HT-29 (cell line): ENCODE results near the gene GRIN1. TPM values are rescaled to one million over a fixed set of nuclear protein-coding genes. Genes with fewer than 3 reads are reported as not detected.
"Not testable (repeated sequence)": the region's sequence is repeated elsewhere in the genome, so short reads cannot be mapped to it uniquely, and the experiment has no call there.

Source experiments
- DNase-seq: peaks from one replicate; pipeline ENCODE4 v3.0.0-alpha.2; 2015; ENCODE audit warnings: low spot score
- total RNA-seq: library from RNA; depleted of rRNA; stranded (reverse); fragments of >200 nt; shearing (Covaris generic); gene quantifications from 2 replicates; pipeline ENCODE4 v1.2.3, GENCODE V29; 2014

The GRIN1 gene
- total RNA-seq, 1 experiment from 2014 or later = 3.0 TPM

DNA sequence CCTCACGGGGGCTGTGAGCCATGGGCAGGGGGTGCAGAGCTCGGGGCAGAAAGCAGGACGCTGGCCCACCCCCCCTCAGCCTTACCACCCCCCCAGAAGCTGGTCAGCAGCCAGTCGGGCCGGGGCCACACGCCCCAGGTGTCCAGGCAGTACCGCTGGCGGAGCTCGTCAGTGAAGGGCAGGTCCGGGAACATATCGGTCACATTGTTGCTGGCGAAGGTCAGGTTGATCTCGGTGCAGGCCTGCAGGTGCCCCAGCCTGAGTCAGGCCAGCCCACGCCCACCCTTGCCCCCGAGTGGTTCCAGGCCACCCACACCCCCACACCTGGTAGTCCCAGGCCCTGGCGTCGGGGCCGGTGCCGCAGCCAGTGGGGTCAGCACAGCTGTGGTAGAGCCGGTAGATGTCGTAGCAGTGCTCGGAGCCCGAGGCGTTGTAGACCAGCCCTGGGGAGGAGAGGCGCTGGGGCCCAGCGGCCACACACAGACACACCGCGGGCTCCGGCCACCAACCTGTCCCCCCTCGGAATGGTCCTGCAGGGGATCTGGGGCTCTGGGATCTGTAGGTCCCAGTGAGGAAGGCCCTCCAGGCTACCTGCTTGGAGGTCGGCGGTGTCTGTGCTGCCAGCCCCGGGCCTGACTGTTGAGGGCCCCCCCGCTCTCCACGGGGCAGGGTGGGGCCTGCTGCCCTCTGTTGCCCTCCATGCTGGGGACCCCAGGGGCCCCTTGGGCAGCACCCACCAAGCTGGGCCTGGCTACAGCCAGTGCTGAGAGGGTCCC, 27.0 kb upstream of the GRIN1 start:
- no peak for DNase-seq

DNA sequence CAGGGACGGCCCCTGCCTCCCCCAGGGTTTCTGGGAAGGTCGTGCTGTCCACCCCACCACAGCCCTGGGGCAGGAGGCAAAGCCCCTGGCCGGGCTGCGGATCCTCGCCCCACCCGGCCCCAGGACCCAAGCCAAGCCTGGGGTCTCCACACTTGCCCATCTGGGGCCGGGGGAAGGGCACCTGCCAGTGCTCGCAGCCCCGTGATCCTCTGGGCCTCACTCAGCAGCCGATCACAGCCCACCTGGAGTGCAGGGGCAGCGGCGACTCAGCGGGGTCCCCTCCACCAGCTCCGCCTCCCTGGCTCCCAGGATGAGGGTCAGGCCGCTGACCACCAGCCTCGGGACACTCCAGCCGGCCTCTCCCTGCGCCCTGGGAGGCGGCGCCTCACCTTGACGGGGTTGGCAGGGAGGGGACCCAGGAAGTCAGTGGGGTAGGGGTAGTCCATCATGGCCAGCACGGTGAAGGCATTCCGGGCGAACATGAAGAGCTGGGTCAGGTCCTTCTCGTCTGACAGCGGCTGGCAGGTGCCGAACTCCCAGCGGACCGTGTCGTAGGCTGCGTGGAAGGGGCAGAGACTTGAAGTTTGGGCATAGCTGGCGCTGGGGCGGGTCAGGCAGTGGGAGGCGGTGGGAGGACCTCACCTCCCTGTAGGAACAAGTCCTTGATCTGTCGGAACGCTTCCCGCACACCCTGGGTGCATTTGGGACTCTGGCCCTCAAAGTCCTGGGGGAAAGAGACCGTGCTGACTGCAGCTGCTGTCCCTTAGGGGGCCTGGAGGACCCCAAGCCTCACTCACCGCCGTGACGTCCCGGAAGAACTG, 26.2 kb upstream of the GRIN1 start:
- DNase-seq = no peak

DNA sequence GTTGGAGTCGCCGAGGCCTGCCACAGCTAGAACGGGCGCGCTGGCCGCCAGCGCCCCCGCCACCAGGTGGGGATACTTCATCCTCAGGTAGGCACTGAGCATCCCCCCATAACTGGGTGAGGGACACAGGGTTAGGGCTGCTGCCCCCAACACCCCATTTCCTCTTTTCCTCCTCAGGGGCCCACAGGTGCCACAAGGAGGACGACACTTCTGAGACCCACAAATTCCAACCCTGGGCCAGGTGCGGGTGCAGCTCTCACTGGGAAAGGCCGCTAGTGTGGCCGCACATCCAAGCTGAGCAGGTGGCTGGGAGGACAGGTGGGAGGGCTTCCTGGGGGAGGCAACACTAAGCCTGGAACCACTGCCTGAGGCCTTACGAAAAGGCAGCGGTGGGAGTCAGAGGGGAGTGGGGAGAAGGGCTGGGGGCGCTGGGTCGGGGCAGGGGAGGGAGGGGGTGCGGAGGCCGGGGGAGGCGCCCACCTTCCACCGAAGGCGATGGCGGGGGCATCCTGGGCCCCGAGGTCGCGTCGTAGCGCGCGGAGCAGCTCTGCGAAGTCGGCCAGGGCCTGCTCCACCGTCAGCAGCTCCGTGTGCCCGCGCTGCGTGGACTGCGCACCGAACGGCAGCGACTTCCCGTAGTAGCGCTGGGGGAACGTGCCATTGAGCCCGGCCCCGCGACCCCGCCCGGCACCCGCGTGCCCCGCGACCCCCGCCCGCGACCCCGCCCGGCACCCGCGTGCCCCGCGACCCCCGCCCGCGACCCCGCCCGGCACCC, 25.4 kb upstream of the GRIN1 start:
- DNase-seq = no peak

DNA sequence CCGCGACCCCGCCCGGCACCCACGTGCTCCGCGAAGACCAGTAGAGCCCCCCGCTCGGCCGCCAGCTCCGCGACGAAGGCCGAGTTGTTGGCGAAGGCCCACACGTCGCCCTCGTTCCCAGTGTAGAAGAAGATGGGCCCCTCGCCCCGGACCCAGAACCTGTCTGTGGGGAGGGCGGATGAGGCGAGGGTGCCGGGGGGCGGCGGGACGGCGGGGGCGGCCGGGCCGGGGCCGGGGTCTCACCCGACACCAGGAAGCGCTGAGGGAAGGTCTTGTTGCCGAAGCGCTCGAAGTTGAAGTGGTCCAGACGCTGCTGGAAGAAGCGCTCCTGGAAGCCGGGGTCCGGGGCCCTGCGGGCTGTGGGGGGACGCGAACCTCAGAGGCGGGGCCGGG, 24.7 kb upstream of the GRIN1 start:
- DNase-seq = no peak

DNA sequence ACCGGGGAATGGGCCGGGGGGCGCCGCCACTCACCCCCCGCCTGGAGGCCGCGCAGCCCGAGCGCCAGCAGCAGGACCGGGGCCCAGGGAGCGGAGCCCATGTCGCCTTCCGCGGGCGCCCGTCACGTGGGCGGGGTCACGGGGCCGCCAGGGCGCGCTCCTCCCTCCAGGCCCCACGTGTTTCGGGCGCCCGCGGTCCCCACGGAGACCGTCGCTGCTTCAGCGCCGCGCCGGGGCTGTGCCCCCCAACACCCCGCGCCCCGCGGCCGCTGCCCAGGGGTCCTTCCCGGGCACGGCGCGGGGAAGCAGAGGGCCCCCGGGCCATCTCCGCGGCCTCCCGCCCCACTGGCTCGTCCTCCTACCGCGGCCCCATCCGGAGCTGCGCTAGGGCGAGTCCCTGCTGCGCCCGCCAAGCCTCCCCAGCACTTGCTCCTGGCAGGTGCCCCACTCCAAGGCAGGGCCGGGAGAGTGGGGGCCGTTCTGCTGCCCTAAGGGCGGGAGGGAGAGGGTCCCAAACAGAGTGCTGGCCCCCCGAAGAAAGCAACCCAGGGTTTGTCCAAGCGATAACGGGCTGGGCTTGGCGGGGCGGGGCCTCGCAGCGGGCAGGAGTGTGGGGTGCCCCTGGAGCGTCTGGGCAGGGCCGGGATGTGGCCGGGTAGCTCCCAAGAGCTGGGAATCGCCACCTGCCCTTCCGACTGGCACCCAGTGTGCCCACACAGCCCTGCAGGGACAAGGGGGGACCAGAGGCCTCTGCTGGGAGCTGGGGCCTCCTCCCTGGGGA, 24.2 kb upstream of the GRIN1 start, which contains the start of gene DPP7:
Gene DPP7, minus strand, starts transcription at position 121 of the 781 bp plus-strand sequence. Its CDS starts 20 bp downstream, at position 101.
- DNase-seq = peak; percentile 56

DNA sequence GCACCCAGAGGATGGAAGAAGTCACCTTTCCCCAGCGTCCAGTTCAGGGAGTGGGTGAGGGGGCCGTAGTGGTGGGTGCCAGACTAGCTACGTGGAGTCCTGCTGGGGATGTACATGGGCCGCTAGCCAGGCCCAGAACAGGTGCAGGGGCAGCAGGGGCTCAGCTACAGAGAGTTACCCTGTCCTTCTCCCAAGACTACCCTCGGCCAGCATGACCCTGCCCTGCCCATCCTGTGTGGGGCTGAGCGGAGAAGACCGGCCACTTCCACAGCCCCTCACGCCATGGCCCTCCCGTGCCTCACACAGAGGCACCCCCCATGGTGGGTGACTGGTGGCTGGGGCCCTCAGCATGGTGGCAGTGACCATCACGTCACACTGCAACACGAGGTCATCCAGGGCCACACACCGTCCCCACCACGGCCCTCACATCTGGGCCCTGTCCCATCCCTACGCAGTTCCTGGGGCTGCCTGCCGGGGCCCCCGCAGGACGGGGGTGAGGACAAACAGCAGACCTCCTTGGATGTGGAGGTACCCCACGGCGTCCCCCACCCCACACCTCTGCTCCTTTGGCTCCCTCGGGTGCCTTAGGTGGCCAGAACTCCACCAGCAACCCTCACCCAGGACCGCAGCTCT, 23.4 kb upstream of the GRIN1 start:
- DNase-seq = no peak

DNA sequence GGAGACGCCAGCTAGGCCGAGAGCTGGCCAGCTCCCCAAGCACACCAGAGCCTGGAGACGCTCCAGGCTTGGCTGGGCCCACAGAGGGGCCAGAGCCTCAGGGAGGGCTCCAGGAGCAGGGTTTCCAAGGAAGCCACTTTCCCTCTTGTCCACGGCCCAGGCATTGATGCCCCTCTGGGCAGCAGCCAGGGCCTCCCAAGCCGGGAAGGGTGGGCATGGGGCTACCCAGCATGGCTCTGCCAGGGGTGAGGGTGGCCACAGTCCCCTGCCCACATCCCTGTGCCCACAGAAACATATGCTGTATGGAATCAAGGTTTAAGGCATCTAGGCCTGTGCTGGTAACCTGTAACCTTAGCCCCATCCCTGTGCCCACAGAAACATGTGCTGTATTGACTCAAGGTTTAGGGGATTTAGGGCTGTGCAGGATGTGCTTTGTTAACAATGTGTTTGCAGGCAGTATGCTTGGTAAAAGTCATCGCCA, 22.9 kb upstream of the GRIN1 start:
- DNase-seq = no peak

DNA sequence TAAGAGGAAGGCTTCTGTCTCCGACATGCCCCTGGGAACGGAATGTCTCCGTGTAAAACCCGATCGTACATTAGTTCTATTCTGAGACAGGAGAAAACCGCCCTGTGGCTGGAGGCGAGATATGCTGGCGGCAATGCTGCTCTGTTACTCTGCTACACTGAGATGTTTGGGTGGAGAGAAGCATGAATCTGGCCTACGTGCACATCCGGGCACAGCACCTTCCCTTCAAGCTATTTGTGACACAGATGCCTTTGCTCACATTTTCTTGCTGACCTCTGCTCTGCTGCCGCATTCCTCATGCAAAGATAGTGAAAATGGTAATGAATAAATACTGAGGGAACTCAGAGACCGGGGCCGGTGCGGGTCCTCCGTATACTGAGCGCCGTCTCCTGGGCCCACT, 22.2 kb upstream of the GRIN1 start:
- no peak for DNase-seq

DNA sequence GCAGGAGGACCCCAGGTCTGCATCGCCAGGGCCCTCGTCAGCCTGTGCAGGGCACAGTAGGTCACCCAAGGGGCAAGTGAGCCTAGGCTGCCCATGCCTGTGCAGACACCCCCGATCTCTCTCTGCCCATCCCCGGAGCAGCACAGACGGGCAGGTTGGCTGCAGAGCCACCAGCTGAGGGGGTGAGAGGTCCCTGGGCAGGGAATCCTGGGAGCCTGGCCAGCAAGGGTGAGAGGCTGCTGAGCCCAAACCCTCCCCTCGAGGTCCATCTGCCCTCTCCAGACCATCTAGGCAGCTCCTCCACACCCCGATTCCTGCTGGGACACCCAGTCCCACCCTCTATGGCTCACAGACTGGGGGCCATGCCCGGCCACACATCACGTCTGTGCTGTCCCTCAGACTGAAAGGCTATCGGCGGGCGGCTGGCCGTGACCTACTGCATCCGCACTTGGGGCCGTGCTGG, 21.7 kb upstream of the GRIN1 start:
- no peak for DNase-seq

DNA sequence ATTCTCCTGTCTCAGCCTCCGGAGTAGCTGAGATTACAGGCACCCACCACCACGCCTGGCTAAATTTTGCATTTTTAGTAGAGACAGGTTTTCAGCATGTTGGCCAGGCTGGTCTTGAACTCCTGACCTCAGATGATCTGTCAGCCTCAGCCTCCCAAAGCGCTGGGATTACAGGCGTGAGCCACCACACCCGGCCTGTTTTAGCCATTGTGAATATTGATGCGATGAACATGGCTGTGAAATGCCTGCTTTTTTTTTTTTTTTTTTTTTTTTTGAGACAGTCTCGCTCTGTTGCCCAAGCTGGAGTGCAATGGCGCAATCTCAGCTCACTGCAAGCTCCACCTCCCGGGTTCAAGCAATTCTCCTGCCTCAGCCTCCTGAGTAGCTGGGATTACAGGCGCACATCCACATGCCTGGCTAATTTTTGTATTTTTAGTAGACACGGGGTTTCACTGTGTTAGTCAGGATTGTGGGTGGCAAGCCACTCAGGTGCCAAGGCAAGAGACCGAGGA, 20.8 kb upstream of the GRIN1 start:
- DNase-seq = not testable (repeated sequence)

DNA sequence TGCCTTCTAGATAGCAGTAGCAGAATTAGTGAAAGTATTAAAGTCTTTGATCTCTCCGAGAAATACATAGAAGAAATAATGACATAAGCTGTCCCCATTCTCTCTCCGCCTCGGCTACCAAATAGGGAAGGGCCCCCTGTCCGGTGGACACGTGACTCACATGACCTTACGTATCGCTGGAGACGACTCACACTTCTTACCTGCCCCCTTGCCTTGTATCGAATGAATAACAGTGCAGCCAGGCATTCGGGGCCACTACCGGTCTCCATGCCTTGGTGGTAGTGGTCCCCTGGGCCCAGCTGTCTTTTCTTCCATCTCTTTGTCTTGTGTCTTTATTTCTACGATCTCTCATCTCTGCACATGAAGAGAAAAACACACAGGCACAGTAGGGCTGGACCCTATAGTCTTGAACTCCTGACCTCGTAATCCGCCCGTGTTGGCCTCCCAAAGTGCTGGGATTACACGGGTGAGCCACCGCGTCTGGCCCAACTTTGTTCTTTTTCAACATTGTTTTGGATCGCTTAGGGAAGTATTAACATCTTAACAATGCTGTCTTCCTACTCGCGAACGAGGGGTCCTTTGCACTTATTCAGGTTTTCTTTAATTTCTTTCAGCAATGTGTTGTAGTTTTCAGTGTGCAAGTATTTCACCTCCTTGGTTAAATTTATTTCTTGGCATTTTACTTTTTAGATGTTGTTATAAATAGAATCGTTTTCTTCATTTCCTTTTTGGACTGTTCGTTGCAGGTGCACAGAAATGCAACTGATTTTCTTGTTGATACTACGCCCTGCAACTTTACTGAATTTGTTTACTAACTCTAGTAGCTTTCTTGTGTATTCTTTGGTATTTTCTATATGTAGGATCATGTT, 16.8 kb upstream of the GRIN1 start:
- not testable (repeated sequence) for DNase-seq

DNA sequence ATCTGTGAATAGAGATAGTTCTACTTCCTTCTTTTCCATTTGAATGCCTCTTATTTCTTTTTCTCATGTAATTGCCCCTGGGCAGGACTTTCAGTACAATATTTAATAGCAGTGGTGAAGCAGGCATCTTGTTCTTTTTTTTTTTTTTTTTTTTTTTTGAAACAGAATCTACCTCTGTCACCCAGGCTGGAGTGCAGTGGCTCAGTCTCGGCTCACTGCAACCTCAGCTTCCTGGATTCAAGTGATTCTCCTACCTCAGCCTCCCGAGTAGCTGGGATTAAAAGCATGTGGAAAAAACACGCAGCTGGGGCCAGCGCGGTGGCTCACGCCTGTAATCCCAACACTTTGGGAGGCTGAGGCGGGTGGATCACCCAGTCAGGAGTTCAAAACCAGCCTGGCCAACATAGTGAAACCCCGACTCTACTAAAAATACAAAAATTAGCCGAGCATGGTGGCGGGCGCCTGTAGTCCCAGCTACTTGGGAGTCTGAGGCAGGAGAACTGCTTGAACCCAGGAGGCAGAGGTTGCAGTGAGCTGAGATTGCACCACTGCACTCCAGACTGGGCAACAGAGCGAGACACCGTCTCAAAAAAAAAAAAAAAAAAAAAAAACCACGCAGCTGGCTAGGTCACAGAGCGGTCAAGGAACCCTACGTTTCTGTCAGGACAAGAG, 16.0 kb upstream of the GRIN1 start:
- not testable (repeated sequence) for DNase-seq

DNA sequence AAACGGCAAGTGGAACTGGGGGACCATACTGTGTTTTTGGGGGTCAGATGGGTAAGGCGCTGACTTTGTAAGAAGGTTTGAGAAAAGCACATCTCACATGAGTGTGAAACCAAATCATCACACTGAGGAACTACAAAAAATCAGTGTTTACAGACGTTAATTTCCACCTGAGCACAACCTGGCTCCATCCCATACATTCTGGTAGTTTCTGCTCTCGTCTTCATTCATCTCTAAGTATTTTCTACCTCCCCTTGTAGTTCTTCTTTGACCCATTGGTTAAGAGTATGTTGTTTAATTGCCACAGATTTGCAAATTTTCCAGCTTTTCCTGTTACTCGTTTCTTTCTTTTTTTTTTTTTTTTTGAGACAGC, 15.5 kb upstream of the GRIN1 start:
- no peak for DNase-seq

DNA sequence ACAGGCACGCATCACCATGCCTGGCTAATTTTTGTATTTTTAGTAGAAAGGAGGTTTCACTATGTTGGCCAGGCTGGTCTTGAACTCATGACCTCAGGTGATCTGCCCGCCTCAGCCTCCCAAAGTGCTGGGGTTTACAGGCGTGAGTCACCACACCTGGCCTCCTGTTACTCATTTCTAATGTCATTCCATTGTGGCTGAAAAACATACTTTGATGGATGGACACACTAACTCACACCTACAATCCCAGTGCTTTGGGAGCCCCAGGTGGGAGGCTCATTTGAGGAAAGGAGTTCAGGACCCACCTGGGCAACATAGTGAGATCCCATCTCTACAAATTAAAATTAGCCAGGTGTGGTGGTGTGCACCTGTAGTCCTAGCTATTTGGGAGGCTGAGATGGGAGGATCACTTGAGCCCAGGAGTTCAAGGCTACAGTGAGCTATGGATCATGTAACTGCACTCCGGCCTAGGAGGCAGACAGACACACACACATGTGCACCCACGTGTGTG, 14.9 kb upstream of the GRIN1 start:
- not testable (repeated sequence) for DNase-seq

DNA sequence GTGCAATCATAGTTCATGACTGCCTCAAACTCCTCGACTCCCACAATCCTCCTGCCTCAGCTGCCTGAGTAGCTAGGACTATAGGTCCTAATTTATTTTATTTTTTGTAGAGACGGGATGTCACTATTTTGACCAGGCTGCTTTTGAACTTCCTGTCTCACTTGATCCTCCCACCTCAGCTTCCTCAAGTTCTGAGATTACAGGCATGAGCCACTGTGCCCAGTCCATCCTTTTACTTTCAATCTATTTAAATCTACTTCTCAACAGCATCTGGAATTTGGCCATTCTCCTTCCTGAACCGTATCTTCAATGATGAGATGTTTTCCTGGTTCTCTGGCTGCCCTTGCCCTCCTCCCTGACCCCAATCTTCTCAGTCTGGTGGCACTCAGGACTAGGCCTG, 12.2 kb upstream of the GRIN1 start:
- no peak for DNase-seq

DNA sequence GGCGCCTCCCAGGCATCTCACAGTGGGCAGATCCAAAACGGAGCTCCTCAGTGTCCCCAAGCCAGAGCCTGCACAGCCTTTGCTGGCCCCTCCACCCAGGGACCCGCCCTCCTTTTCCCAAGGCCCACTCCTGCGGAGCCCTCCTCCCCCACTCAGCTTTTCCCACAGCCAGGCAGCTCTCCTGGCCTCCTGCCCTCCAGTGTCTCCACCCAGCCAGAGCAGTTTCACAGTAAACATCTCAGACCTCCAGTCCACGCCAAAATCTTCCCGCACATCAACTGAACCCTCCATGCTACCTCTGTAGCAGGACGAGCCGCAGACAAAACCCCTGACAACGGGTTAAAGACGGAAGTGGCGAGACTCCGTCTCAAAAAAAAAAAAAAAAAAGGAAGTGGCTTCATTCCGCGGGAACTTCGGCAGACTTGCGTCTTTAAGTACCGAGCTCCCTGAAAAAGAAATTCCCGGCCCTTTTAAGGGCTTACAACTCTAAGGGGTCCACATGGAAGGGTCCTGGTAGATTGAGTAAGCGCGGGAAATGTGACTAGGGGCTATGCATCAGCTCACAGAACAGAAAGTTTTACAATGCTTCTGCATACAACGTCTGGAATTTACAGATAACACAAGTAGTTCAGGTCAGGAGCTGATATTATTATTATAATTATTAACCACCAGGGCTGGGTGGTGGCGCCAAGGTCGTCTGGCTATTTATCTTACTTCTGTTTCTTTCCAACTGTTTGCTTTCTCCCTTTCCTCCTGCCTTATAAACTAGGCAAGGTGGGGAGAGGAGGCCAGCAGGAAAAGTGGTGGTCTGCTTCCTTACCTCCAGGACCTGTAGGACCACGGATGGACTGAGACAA, 11.4 kb upstream of the GRIN1 start:
- DNase-seq = peak; percentile 46

DNA sequence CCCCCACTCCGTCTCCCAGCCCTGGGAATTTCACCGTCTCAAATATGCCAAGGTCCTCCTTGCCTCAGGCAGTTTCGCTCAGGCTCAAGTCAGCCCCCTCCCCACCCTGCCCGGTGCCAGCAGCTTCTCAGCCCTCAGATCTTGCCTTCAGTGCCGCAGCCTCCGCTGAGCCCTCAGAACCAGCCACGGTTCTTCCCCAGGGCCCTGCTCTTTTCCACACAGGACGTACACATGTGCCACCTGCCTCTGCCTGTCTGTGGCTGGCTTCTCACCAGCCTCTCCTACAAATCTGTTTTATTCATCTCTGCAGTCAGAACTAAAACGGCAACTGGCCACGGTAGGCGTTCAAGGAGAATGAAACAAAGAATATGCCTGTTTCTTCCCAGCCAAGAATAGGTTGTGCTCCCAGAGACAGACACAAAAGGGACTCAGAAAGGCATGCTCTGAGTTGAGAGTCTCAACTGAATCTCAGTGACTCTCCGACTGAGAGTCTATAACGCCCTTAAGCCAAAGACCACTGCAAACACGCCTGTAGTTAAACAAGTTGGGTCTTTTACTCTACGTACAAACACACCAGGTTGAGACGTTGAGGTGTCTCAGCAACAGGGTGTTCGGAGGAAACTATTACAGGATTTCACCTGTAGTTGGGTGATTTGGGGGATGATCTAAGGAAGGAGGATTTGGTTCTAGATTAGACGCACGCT, 10.6 kb upstream of the GRIN1 start:
- peak; percentile 44 for DNase-seq
